ENCODE data around the gene ASTL.

- no peak for TF ChIP-seq JUND (IDR thresholded peaks at IDR 0.05; ENCODE audit: borderline replicate concordance, low read depth, low read length)
- no peak for TF ChIP-seq JUND (tag; IDR thresholded peaks at IDR 0.05; ENCODE audit: borderline replicate concordance, low read depth, low read length)
- no peak for TF ChIP-seq ZNF140 (CRISPR knock-in tag; IDR thresholded peaks at IDR 0.05)
- TF ChIP-seq, protein P1, sequence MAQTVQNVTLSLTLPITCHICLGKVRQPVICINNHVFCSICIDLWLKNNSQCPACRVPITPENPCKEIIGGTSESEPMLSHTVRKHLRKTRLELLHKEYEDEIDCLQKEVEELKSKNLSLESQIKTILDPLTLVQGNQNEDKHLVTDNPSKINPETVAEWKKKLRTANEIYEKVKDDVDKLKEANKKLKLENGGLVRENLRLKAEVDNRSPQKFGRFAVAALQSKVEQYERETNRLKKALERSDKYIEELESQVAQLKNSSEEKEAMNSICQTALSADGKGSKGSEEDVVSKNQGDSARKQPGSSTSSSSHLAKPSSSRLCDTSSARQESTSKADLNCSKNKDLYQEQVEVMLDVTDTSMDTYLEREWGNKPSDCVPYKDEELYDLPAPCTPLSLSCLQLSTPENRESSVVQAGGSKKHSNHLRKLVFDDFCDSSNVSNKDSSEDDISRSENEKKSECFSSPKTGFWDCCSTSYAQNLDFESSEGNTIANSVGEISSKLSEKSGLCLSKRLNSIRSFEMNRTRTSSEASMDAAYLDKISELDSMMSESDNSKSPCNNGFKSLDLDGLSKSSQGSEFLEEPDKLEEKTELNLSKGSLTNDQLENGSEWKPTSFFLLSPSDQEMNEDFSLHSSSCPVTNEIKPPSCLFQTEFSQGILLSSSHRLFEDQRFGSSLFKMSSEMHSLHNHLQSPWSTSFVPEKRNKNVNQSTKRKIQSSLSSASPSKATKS (CRISPR knock-in tag; IDR thresholded peaks at IDR 0.05) = no peak
- TF ChIP-seq, protein P2, sequence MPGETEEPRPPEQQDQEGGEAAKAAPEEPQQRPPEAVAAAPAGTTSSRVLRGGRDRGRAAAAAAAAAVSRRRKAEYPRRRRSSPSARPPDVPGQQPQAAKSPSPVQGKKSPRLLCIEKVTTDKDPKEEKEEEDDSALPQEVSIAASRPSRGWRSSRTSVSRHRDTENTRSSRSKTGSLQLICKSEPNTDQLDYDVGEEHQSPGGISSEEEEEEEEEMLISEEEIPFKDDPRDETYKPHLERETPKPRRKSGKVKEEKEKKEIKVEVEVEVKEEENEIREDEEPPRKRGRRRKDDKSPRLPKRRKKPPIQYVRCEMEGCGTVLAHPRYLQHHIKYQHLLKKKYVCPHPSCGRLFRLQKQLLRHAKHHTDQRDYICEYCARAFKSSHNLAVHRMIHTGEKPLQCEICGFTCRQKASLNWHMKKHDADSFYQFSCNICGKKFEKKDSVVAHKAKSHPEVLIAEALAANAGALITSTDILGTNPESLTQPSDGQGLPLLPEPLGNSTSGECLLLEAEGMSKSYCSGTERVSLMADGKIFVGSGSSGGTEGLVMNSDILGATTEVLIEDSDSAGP (CRISPR knock-in tag; IDR thresholded peaks at IDR 0.05) = no peak
- no peak for TF ChIP-seq CGGBP1 (CRISPR knock-in tag; IDR thresholded peaks at IDR 0.05)
Measured at GRCh38 chr2:96137321-96138178, 752 bp downstream of the ASTL start.
